ENCODE results near the gene GP9.
A peak's percentile ranks its signal among the peaks of the same experiment; 100 is the strongest.

Gene GP9

DNA sequence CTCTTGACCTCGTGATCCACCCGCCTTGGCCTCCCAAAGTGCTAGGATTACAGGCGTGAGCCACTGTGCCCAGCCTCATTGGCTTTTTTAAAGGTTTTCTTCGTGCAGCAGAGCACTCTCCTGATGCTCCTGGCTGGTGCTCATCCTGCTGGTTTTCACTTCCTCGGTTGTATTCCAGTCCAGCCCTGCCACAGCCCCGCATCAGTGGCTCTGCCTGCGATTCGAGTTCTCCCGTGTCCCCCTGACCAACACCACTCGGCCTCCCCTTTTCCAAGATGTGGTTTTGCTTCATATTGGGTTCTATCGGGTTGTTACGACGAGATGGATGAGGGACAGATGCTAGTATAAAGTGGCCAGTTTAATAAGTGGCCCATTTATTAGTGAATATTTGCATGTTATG, 31.7 kb upstream of the GP9 start:
- no peak for DNase-seq (ENCODE audit: low spot score)

DNA sequence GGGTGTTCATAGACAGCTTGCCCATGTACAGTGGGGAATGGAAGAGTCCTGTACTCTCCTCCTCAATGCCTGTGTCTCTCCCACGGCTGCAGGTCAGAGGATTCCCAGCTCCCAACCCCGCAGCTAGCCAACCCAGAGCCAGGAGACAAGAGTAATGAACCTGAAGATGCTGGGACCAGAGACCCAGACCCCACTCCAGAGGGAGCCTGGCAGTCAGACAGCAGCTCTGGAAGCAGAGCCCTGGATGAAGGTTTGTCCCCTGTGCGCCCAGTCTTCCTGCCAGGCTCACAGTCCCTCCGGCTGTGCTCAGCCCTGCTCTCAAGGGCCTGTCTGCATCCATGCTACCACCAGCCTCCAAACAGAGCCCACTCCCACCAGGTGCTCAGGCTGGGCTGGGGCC, 30.0 kb upstream of the GP9 start:
- no peak for DNase-seq (ENCODE audit: low spot score)

DNA sequence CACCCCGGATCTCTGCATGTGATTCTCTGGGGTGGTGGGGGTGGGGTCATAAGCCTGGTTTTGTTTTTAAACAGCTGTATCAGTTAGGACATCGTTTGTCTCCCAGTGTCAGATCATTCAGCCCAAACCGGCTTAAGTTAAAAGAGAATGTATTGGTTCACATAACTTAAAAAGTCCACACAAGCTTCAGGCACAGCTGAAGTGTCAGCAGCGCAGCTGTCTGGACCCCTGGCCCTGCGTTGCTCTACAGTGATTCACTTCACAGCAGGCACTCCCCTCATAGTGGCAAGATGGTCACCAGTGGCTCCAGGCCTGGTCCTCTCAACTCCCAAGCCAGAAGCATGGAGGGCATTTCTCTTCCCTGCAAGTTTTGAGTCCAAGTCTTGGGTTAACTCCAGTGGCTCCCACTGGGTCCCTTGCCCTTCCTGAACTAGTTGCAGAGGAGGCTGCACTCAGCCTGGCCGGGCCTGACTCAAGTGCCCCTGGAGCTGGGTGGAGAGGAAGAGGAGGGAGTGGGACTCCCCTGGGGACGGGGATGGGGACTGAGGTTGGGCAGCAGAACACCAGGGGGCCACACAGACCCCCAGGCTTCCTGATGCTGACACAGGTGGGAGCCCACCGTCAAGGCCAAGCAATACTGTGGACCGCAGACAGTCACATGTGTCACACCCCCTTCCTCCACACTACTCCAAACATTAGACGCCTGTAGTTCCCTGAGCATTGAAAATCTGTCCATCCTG, 28.9 kb upstream of the GP9 start:
- no peak for DNase-seq (ENCODE audit: low spot score)

DNA sequence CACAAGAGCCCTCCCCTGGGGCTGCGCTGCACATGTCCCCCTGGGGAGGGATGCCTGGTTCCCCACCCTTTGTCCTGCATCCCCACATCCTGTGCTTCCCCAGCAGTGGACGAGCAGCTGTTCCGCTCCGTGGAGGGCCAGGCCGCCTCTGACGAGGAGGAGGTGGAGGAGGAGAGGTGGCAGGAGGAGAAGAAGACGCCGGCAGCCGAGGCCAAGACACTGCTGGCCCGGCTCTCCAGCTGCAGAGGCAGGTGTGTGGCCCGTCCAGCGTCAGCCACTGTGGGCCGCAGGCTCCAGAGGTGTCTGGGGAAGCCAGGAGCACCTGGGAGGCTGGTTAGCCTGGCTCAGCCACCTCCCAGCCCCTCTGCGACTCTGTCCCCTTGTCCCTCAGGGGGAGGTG, 27.9 kb upstream of the GP9 start:
- DNase-seq (ENCODE audit: low spot score), result no peak

DNA sequence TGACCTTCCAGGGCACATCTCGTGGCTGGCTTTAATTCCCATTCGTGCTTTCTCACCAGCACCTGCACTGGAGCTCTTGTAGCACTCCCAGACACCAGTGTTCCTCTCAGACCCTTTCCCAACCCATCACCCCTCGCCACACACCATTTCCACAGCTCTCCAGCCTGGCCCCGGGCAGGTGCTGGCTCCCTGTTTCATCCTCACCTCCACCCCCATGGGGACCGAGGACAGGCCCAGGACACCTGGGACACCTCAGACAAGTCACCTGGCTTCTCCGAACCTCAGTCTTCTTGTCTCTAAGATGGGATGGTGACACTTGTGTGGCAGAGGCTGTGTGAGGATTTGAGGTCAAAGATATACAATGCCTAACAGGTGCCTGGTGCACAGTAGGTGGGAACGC, 27.4 kb upstream of the GP9 start:
- no peak for DNase-seq (ENCODE audit: low spot score)

DNA sequence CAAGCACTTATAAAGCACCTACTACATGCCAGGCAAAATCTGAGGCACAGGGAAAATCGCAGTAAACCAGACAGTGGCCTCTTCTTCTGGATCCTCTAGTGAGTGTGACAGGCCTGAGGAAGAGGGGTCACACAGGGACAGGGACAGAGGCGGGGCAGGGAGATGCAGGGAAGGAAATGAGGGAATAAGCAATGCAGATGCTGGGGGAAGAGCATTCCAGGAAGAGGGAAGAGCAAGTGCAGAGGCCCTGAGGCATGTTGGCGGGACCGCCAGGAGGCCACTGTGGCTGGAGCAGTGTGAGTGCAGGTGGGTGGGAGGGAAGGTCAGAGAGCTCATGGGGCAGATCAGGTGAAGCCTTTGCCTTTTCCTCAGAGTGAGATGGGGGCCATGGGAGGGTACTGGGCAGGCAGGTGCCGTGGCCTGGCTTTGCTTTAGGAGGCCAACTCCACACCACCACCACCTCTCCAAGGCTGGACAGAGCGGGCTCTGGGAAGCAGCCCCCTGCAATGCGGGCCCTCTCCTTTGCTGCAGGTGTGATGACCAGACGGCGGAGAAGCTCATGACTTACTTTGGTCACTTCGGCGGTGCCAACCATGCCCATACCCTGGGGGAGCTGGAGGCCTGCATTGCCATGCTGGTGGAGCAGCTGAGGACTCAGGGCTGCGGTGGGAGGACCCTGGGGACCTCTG, 26.8 kb upstream of the GP9 start:
- no peak for DNase-seq (ENCODE audit: low spot score)

DNA sequence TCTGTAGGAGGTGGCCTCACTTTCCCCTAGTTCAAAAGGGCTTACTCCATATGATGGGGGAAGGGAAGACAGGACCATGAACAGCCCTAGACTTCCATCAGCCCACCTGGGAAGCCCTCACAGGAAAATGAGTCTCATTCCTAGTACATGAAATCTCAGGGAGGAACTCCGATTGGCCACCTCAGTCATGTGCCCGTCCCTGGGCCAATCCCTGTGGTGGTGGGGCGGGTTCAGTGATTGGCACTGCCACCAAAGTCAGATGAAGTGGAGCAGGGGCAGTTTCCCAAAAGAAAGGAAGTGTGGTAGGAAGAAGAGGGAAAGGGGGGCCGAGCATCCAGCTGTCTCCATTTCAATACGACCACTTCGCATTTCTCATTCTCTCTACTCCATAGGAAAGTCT, 25.9 kb upstream of the GP9 start:
- DNase-seq (ENCODE audit: low spot score), result no peak

DNA sequence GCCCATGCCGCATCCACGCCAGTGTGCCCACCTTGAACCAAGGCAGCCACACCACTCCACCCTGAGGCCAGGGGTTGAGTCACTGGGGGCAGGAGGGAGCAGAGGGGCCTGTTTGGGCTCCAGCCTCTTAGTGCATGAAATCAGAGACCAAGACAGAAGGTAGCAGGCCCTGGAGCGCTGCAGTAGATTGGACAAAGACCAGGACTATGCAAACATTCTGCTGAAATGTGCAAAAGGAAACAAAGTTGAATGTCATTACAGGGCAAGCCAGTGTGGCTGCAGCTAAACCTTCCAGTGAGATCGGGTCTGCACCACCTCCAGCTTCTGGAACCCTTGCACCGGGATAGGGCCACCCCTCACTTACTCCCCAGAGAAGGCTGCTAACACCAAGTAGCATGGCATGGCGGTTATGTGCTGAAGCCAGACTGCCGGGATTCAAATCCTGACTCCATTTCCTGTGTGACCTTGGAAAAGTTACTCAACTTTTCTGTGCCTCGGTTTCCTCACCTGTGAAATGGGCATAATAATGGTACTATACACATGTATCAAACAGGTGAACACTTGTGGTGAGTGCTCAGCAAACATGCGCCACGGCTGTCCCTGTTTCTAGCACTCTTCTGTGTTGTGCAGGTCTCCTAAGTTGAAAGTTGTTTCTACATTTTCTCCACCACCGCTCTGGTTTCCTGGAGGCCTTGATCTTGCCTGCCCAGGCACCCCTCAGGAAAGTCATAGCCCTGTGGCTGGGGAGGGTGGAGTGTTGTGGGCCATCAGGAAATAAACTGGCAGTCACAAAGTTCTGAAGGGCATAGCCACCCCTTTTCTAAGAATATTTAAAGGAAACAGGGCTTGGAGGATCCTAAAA, 25.0 kb upstream of the GP9 start:
- no peak for DNase-seq (ENCODE audit: low spot score)

DNA sequence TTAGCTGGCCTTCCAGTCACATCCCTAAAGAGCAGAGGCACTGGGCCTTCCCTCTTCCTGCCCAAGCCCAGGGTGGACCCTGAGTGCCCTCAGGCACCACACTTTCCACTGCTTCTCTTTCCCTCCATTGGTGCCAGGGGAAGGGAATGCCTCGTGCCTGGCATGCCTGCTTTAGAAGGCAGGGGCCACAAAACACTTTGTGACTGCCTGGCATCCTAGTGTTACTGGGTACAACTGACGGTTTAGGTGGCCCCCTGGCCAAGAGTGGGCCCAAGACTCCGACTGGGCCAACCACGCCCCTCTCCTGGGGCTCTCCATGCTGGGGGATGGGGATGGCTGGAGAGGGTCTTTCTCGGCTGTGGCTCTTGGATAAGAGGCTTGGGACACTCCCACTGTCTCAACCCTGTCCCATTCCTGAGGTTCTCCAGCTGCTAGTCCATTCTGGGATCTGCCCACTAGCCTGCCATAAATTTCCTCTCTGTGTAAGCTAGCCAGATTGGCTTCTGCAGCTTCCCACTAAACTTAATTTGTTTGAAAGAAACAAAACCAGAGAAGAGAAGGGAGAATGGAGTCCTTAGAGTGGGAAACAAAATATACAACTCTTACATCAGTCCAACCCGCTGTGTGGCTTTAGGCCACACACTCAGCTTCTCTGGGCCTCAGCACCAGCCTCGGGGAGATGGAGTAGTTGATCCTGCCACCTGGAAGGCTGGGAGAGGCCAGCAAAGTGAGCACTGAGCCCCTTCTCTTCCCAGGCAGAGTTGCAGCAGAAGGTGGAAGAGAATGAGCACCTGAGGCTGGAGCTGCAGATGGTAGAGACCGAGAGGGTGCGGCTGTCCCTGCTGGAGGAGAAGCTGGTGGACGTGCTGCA, 24.1 kb upstream of the GP9 start:
- no peak for DNase-seq (ENCODE audit: low spot score)

DNA sequence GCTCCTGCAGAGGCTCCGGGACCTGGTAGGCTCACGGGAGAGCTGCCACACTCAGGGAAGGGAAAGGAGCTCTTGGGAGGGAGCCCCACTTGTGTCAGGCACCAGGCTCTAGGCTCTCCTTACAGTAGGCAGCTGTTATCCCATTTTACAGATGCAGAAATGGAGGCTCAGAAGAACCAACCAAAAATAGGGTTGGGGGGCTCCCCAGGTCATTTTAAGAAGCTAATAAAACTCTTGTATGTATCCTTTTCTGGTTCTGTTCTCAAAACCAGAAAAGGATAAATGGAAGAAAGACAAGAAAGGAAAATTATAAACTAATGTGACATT, 23.5 kb upstream of the GP9 start:
- no peak for DNase-seq (ENCODE audit: low spot score)

DNA sequence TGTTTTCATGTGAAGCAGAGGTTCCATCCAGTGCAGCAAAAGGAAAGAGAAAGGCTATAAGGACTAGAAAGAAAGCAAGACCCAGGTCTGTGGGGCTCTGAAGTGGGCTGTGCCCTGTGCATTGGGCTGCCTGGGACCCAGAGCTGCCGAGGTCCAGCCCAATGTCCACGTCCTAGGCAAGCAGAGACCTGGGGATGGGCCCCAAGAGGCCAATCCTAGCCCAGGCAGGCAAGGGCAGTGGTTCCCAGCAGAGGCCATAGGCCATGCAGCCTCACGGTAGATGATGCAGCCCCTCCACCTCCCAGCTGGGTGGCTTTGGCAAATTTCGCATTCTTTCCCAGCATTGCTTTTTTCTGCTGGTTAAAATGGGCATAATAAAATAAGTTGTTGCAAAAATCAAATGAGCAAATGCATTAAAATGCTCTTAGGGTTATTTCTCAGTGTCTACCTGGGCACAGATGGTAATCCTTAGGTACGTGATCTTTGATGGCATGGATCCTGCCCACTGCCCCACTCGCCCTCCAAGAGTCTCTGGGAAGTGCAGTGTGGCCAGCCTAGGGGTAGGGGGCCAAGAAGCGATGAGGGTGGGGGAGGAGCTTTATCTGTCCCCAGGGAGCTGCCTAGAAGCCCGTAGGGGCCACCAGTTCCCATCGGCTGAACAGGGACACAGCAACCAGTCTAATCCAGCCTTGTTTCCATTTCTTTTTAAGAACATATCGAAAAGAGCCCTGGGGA, 22.3 kb upstream of the GP9 start:
- DNase-seq (ENCODE audit: low spot score), result no peak

DNA sequence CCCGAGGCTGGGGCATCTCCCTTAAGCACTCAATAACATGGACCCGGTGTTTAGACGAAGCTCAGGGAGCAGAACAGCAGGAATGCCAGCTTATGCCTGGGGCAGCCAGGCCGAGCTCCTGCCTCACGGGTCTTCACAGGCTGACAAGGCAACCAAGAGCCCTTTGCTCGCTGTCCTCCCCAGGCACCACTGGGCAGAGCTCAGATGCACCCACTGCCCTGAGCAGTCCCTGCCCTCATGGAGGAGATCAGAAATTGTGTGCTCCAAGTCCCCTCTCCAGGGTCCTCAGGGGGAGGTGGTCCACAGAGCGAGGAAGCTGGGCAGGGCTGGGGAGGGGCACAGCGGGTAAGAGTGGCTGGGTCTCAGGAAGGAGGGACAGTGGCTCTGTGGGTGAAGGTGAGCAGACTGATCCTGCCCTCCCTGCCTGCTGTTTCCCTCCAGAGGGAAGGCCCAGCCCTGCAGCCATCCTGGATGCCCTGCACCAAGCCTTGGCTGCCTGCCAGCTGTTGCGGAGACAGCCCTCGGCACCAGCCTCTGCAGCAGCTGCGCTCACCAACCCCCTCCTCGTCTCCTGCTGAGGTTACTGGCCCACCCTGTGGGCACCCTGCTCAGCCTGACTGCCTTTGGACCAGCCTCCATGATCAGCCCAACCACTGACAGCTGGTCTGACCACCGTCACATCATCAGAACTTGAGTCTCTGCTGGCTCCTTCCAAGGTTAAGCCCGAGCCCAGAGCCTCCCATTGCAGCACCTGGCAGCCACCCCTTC, 21.1 kb upstream of the GP9 start:
- DNase-seq (ENCODE audit: low spot score), result peak; percentile 32

DNA sequence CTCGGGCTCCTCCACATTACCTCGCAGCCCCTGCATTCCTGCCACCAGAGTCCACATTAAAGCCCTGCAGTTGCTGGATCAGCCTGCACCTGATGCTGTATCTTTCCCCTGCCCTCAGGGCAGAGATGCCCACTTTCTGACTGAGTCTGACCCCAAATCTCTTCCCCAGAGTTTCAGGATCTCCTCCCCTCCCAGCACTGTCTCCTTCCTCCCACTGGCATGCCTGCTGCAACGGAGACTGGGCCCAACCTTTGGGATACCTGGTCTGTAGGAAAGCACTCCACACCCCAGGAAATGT, 20.6 kb upstream of the GP9 start:
- DNase-seq (ENCODE audit: low spot score), result no peak

DNA sequence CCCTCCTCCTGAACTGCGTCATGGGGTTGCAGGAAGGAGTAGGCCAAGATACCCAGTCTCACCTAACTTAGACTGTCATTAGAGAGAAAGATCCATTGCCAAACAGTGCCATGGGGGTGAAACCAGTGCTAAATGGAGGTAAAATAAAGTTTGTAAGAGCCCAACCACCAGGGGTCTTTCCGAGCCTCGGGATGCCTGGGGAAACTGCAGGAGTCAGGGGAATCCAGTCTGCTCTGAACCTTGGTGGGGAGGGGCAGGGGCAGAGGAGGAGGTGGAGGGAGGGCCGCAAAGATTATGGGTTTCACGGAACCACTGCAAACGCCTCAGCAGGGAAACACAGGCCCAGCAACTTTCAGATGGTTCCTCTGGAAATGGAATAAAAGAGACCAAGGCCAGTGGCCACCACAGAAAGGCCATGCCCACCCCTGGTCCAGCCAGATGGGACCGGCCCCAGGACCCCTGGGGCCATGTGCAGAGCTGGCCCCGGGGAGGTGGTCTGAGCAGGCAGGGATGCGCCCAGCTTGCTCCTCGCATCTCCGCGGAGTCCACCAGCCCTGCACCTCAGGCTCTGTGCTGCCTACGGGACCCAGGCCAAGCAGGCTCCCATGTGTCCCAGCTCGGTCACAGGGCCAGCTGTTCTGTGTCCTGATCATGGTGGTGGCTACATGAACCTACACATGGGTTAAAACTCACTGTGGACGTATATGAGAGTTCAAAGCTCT, 19.8 kb upstream of the GP9 start:
- no peak for DNase-seq (ENCODE audit: low spot score)

DNA sequence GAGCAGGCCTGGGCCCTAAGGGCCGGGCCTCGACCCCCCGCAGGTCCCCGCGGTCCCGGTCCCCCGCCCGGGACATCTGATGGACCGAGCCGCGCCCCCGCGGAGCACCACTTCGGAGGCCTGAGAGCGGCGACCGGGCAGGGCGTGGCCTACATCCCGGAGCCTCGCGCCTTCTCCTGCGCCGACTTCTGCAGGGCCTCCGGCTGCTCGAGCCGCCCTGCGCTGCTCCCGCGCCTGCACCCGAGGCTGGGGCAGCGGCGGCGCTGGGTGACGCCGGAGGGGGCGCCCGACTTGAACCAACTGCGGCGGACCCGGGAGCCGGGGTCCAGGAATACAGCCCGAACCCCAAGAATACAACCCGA, 14.9 kb upstream of the GP9 start:
- DNase-seq (ENCODE audit: low spot score), result no peak

DNA sequence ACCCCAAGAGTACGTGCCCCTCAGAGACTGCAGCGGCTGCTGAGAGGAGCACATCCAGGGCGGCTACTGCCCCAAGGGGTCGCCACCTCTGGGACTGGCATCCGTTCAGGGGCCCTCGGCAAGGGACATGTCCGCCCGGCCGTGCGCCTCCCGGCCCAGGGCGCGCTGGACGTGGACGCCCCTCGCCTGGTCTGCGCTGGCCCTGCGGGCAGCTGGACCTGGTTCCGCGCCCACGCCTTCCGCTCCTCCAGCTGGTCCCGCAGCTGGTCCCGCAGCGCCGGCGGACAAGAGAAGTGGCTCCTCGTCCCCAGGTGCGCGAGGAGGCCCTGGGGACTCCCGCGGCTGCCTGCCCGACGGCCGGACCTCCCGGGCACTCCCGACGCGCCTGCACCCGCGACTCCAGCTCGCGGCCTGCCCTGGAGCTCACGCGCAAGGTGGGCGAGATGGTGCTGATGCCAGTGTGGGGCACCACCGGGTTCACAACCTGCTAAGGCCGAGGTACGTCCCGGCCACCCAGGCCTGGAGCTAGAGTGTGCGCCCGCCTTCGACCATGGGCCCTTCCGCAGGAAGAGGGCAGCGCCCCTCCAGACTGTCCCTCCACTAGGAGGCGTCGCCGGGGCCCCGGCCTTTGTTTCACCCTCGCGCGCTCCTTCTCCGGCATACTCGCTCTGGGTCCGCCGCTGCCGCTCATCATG, 14.4 kb upstream of the GP9 start:
- DNase-seq (ENCODE audit: low spot score), result no peak

DNA sequence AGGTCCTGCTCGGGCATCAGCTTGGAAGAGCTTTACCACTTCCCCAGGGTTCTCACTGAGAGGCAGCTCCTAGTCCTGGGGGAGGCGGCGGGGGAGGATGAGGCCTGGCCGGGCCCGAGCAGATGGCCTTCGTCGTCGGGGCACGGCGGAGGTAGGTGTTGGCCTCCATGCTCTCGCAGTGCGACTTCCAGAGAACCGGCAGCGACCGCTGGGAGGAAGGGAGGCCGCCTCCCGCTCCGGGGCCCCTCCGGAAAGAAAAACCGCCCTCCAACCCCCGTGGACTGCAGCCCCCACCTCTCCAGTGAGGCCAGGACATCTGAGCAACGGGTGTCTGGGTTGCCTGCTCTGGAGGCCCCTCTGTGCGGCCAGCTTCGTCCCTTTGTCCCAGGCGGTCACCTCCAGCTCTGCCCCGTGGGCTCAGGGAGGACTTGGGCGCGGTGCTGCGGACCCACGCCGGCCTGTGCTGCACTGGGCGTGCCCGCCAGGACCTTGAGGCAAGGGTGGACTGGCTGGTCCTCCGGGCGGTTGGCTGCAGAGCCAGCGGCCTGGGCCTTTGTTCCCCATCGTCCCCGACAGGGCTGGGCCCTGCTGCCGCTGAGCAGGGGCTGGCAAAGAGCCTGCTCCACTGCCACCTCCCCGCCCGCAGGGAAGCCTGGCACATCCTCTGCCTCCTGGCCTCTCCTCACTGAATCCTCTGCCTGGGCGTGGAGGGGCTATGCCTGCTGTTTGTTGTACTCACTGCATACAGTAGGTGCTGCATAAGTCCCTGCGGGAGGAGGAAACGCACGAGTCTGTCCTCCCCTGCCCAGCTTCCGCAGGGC, 13.6 kb upstream of the GP9 start:
- DNase-seq (ENCODE audit: low spot score), result no peak

DNA sequence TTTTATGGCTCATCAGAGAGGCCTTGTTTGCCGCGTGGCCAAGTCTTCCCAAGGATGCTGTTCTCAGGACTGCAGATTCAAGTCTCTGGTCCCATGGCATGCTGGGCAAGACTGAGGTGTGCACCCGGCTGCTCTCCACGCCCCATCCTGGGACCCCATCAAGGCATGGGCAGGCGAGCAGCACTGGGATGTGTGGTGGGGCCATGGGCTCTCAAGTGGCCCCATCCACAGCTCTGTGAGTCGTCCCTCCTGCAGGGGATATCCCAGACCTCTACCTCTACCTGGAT, 13.1 kb upstream of the GP9 start:
- DNase-seq (ENCODE audit: low spot score), result no peak
